ENCODE data around the gene B3GAT2.

The B3GAT2 gene

DNA sequence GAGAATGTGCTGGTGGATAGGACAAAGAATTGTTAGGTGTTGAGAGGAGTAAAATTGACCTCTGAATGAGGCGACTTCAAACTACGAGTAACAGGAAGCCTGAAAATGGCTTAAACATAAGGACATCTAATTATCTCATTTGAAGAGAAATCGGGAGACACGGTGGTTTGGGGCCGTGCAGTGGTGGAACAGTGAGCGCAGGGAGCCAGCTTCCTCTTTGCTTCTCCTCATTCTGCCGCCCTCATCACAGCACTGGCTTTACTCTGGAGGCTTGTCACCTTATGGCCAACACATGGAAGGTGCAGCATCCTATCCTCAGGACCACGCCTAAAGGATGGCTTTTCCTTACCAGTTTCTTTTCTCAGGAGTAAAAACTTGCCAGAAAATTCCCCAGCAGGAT is 114.3 kb downstream of the B3GAT2 start:
- DNase-seq (ENCODE audit: low read depth in 2 of 2) = no peak

DNA sequence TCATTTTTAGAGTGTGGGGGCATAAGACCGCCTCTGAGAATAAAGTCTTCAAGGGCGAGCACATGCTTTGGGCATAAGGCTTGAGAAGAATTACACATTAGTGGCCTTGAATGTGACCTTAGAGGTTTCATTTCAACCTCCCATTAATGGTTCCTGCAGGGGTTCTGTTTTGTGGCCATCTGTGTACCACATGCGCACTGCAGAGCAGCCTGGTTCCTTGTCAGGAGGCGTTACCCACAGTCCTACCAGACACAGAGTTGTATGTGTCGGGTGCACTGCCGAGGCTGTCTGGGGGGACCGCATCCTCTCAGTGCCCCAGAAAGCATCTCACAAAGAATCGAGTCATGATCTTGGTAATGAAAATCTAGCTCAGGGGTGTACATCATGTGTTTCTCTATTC is 115.7 kb downstream of the B3GAT2 start:
- no peak for DNase-seq (ENCODE audit: low read depth in 2 of 2)

DNA sequence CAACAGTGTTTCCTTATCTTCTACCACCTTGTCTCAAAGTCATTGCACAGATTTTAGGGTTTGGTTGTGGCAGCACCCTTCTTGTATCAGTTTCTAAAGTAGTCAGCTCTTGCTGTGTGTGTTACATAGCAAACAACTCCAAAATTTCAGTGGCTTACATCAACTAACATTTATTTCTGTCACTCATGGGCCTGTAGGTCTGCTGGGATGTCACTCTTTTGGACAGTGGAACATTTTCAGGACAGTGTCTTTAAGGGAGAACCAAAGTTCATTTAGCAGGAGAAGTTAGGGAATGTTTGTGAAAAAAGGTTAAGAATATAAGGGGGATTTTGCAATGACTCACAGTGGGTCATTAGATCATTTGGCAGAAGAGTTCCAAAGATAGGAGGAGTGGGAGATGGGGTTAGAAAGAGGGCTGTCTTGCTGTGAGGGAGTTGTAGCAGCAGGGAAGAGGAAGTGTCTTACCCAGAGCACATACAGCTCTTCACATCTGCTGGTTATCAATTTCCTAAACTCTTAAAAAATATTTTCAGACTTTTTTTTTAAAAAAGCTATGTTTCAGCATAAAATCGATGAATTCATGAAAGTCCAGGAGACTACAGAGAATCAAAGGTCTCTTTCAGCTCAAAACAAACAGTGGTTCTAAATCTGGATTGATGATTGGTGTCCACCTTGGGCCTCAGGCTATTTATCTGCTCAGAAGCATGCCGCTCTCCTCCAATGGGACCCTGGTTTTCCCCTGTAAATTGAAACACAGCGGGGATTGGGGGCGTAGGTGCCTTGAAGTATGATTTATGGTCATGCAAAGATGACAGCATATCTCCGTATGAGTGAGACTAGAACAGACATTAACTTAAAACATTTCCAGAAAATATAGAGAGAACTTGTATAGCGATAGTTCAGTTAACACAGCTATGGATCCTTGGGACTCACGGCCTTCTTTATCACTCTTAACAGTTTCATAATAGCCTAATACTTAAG is 117.3 kb downstream of the B3GAT2 start:
- no peak for DNase-seq (ENCODE audit: low read depth in 2 of 2)

DNA sequence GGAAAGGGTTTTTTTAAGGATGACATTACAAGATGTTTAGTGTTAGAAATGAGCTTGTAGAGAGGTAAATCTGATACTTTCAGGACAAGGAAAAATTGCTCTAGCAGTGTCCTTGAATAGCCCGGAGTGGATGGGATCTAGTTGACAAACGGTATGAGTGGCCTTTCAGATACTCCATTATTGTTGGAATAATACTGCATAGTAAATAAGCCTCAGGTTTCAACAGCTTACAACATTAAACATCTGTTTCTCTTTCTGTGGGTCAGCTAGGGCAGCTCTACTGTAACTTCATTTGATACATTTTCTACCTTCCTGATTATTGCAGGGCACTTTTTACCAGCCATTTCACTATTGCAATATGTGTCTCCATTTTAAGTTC is 118.0 kb downstream of the B3GAT2 start:
- DNase-seq (ENCODE audit: low read depth in 2 of 2) = no peak

DNA sequence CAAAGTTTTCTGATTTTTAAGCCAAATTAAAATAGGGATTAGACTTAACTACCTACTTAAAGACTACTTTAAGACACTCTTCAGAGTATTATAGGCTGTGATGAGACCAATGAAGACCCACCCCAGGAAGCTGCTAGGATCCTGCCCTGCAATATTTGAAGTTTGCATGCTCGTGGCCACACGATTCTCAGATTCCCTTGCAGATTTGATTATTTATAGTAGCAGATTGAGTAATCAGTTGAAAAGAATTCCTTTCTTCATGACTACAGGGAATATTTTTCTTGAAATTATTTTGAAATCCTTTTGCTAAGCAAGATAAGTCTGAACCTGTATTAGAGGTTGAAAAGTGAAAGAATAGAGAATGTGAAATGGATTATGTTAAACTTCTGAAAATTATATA is 122.3 kb downstream of the B3GAT2 start:
- DNase-seq (ENCODE audit: low read depth in 2 of 2) = no peak

DNA sequence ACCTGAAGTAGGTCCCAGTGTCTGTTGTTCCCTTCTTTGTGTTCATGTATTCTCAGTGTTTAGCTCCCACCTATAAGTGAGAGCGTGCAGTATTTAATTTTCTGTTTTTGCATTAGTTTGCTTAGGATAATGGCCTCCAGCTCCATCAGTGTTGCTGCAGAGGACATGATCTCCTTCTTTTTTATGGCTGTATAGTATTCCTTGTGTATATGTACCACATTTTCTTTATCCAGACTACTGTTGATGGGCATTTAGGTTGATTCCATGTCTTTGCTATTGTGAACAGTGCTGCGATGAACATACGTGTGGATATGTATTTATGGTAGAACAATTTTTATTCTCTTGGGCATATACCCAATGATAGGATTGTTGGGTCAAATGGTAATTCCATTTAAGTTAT is 125.4 kb downstream of the B3GAT2 start:
- DNase-seq (ENCODE audit: low read depth in 2 of 2) = no peak

DNA sequence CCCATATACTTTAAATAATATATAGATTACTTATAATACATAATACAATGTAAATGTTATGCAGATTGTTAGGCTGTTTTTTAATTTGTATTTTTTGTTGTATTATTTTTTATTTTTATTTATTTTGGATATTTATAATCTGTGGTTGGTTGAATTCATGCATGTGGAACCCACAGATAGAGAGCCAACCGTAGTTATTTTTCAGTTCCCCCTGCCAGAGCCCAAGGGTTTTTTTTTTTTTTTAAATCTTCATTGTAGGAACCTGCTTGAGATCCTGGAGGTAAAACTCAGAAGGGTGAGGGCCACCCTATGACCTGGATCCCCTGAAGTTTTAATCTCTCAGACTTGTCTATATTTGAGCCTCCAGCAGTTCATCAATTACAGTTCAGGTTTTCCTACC is 133.2 kb downstream of the B3GAT2 start:
- no peak for DNase-seq (ENCODE audit: low read depth in 2 of 2)

DNA sequence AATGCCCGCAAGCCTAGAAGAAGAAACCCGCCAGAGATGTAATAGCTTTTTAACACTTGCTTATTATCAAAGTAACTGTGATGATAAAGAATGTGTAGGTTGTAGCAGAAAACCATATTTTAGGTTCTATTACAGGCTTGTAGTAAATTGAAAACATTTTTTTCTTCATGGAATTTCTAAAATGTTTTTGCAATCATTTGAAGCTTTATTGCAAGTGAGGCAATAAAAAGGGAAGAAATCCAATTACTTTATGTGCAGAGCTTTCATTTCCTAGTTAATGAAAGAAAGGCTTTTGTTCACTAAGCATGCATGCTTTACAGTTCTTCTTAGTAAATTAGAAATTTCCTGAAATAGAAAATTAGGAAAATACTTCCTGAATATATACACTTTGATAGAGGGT is 135.1 kb downstream of the B3GAT2 start:
- no peak for DNase-seq (ENCODE audit: low read depth in 2 of 2)

DNA sequence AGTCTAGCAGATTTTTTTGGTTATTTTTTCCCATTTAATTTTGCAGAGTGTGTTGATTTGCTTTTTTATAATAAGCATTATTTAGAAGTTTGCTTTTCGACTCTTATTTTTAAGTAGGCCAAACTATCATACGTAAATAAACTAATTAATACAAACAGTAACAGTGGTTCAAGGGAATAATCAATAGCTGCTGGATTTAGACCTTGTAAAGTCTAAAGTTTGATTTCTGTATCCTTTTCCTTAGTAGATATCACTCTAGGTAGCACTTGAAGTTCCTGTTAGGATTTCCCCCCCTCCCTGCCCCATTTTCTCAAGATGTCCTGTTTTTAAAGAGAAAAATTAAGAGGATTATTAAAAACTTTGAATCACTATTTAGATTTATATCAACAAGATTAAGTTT is 136.1 kb downstream of the B3GAT2 start:
- DNase-seq (ENCODE audit: low read depth in 2 of 2) = no peak

DNA sequence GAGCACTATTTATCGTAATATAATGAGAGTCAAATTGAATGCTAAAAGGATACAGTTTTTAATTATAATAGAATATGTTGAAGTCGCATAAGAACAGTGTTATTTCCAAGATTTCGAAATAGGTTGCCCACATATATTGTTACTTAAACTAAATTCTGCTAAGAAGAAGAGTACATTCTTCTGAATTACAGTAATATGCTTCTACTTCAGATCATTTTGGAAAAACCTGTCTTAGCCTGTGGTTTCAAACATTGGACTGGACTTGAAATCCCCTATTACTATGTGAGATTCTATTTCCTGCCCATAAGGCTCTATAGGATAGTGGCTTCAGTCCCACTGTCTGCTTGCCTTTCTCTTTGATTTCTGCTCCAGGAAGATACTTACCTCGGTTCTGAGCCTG is 137.2 kb downstream of the B3GAT2 start:
- no peak for DNase-seq (ENCODE audit: low read depth in 2 of 2)

DNA sequence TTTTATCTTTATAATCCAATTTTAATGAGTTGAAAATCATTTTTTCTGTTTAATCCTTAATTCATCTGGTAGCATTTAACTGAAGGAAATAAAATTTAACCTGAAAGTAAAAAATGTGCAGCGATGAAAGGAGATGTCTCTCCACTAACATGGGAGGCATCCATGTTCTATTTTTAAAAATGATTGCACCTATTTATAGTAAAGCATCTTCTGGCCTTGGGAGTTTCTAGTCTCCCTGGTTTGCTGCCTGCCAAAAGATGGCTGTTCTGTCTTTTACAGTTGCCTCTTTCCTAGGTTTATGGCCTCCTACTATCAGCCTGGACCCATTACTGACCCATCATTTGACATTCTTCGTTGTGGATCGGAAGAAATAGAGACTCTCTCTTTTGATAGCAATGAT is 143.0 kb downstream of the B3GAT2 start:
- DNase-seq (ENCODE audit: low read depth in 2 of 2) = no peak

DNA sequence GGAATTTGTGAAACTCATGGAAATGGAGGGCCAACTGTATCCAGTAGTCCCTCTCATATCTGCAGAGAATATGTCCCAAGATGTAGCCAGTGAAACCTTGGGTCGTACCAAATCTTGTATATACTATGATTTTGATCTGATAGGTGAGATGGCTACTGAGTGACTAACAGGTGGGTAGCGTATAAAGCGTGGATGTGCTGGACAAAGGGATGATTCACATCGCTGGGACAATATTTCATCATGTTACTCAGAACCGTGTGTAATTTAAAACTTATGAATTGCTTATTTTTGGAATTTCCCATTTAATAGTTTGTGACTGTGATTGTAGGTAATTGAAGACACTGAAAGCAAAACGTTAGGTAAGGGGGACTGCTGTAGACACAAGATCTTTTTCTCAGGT is 145.1 kb downstream of the B3GAT2 start:
- no peak for DNase-seq (ENCODE audit: low read depth in 2 of 2)

Data from stimulated activated CD8-positive, alpha-beta memory T cell treated with anti-CD3 and anti-CD28 coated beads, Interleukin-2, amount 100 ng/mL, for 48 hours (primary cell).